ENCODE results near the gene OR1E2. TPM values are rescaled to one million over a fixed set of nuclear protein-coding genes. Genes with fewer than 3 reads are reported as not detected.

OR1E2 gene, protein sequence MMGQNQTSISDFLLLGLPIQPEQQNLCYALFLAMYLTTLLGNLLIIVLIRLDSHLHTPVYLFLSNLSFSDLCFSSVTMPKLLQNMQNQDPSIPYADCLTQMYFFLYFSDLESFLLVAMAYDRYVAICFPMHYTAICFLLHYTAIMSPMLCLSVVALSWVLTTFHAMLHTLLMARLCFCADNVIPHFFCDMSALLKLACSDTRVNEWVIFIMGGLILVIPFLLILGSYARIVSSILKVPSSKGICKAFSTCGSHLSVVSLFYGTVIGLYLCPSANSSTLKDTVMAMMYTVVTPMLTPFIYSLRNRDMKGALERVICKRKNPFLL
- total RNA-seq (2022; extraction: Qiagen RNA extraction) = not detected in 5 replicates

DNA sequence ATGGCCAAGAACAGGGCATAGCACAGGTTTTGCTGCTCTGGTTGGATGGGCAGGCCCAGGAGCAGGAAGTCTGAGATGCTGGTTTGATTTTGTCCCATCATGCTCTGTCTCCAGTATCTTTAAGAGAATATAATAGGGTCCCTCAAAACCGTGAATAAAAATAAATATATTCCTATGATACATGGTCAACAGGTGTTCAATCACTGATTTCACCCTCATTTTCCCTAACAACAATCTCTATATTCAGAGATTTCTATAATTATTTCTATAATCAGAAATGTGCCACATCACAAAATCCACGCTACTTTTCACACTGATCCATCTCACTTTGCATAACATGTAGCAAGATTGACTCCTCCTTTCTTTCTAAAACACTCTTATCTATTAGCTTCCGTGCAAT, at the start of gene OR1E2:
Gene OR1E2 (minus strand): TSS at position 101 of the 400 bp plus-strand sequence. CDS start 0 bp downstream, at position 101.

DNA sequence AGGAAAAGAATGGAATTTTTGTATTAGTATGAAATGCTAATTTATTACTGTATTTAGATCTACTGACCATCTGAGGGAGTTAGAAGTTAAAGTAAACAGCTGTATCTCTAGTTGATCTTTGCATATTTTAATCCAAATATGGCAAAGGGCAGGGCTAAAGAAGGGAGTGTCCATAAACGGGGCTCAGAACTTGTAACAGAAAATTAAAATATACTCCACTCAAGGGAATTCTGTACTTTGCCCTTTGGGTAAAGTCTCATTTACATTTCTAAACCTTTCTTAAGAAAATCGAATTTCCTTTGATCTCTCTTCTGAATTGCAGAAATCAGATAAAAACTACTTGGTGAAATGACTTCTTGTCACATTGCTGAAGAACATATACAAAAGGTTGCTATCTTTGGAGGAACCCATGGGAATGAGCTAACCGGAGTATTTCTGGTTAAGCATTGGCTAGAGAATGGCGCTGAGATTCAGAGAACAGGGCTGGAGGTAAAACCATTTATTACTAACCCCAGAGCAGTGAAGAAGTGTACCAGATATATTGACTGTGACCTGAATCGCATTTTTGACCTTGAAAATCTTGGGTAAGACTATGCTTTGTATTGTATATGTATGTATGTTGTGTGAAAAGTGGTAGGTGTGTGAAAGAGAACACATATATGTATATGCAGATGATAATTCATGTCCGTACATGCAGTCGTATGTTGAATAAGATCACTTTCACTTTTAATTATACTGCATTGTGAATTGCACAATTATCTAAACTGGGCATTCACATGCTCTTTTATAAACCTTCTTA, 42.4 kb upstream of the OR1E2 start, which contains the start of gene ASPA:
Gene ASPA (plus strand): TSS at position 186 of the 799 bp plus-strand sequence. CDS start 163 bp downstream, at position 349.

DNA sequence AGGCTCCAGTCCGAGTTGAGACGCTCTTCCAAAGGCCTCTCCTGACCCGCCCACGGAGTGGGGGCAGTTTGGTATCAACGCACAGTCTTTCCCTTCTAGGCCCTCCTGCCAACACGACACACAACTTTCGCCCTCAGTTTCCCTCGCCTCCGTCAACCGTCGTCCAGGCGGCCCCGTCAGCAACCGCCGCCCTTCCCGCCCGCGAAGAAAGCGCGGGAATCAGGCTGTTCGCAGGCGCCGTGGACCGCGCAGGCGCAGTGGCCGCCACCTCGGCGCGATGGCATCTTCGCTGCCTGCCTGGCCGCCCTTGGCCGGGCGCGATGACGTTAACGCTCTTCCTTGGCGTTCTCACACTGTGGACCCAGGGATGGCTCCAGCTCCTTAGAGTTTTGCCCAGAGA, 38.0 kb upstream of the OR1E2 start, which contains the start of gene SPATA22:
Gene SPATA22 (minus strand): TSS at position 221 of the 400 bp plus-strand sequence. CDS start 2,494 bp downstream, outside the sequence.

DNA sequence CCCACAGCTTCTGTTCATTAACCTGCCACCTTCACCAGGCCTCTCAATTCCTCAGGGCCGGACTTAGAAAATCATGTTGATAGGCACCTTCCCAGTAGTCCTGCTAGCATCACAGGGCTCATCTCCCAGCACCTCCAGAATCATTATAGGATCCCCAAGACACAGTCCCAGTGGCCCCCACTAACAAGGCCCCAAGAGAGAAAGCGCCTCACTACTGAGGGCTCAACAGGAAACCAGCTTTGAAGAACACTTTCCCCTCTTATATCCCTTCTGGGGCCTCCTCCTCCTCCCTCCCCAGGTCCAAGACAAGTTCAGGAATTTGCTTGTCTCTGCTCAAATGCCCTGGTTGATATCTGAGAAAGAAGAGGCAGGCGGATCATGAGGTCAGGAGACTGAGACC, 22.6 kb downstream of the OR1E2 start, which contains the start of gene OR3A3:
Gene OR3A3 (plus strand): TSS at position 301 of the 400 bp plus-strand sequence.

DNA sequence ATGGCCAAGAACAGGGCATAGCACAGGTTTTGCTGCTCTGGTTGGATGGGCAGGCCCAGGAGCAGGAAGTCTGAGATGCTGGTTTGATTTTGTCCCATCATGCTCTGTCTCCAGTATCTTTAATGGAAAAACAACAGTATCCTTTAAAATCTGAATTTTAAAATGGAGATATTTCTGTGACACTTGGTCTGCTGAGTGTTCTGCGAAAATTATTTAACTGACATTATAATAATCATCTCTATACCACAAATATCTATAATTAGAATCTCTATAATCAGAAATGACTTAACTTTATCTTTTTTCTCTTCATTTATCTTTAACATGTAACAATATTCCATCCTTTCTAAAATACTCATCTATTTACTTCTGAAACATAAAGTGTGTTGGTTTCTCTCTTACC, 35.3 kb downstream of the OR1E2 start, which contains the start of gene OR1E1:
Gene OR1E1 (minus strand): TSS at position 101 of the 400 bp plus-strand sequence. CDS start 0 bp downstream, at position 101.

DNA sequence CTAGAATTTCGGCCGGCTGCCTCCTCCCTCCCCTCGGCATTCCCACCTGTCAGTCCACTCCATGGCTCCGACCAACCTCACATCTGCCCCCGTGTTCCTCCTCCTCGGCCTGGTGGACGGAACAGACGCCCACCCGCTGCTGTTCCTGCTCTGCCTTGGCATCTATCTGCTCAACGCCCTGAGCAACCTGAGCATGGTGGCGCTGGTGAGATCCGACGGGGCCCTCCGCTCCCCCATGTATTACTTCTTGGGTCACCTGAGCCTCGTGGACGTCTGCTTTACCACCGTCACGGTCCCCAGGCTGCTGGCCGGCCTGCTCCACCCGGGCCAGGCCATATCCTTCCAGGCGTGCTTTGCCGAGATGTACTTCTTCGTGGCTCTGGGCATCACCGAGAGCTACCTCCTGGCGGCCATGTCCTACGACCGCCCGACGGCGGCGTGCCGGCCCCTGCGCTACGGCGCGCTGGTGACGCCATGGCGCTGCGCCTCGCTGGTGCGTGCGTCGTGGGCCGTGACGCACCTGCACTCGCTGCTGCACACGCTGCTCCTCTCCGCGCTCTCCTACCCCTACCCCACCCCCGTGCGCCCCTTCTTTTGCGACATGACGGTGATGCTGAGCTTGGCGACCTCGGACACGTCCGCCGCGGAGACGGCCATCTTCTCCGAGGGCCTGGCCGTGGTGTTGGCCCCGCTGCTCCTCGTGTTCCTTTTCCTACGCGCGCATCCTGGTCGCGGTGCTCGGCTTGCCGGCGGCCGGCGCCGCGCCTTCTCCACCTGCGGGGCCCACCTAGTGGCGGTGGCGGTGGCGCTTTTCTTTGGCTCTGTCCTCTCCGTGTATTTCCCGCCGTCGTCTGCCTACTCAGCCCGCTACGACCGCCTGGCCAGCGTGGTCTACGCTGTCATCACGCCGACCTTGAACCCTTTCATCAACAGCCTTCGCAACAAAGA, 47.5 kb downstream of the OR1E2 start, which contains the start of gene OR3A2:
Gene OR3A2 (minus strand): TSS at position 440 of the 948 bp plus-strand sequence.

Other genes with a start within 250 kb of the OR1E2 start
- gene OR1A2, start 236.3 kb downstream of the OR1E2 start, total RNA-seq (2022; extraction: Qiagen RNA extraction) = not detected in 5 replicates
- gene OR1A1, start 226.2 kb downstream of the OR1E2 start, total RNA-seq (2022; extraction: Qiagen RNA extraction) = not detected in 5 replicates
- not detected in 5 replicates for gene OR3A1, start 135.5 kb downstream of the OR1E2 start, total RNA-seq (2022; extraction: Qiagen RNA extraction)
- gene OR3A2, start 47.5 kb downstream of the OR1E2 start, total RNA-seq (2022; extraction: Qiagen RNA extraction) = not detected in 5 replicates
- not detected in 5 replicates for gene OR1E1, start 35.4 kb downstream of the OR1E2 start, total RNA-seq (2022; extraction: Qiagen RNA extraction)
- not detected in 5 replicates for gene OR3A3, start 22.5 kb downstream of the OR1E2 start, total RNA-seq (2022; extraction: Qiagen RNA extraction)
- gene SPATA22, start 38.0 kb upstream of the OR1E2 start, total RNA-seq (2022; extraction: Qiagen RNA extraction) = not detected in 5 replicates
- gene ASPA, start 42.2 kb upstream of the OR1E2 start, total RNA-seq (2022; extraction: Qiagen RNA extraction) = not detected in 5 replicates
- gene TRPV3, start 124.0 kb upstream of the OR1E2 start, total RNA-seq (2022; extraction: Qiagen RNA extraction) = 0.22 to 0.59 TPM (median 0.28 TPM) in 5 replicates
- gene TRPV1, start 175.6 kb upstream of the OR1E2 start, total RNA-seq (2022; extraction: Qiagen RNA extraction) = 3.5 to 5.3 TPM (median 4.3 TPM) in 5 replicates
- gene SHPK, start 202.4 kb upstream of the OR1E2 start, total RNA-seq (2022; extraction: Qiagen RNA extraction) = 12.2 to 17.4 TPM (median 16.1 TPM) in 5 replicates
- 10.4 to 14.3 TPM (median 13.8 TPM) in 5 replicates for gene CTNS, start 202.9 kb upstream of the OR1E2 start, total RNA-seq (2022; extraction: Qiagen RNA extraction)
- gene TAX1BP3, start 234.7 kb upstream of the OR1E2 start, total RNA-seq (2022; extraction: Qiagen RNA extraction) = 283 to 347 TPM (median 340 TPM) in 5 replicates
- 102 to 161 TPM (median 154 TPM) in 5 replicates for gene EMC6, start 235.0 kb upstream of the OR1E2 start, total RNA-seq (2022; extraction: Qiagen RNA extraction)

Data from A549 treated with Mapracorat at 1 μM for 4 hours (cell line).